Natural killer cell (primary cell): ENCODE results near the gene PAFAH1B1. TPM values are rescaled to one million over a fixed set of nuclear protein-coding genes. Genes with fewer than 3 reads are reported as not detected.
A peak's percentile ranks its signal among the peaks of the same experiment; 100 is the strongest.

Source experiments
- ATAC-seq, 3 donors: fragments of 150-1000 bp in 2 of 3; fragments of 200-7000 bp in 1 of 3; cut with Tn5 transposase; 1 replicate in 1 of 3; 2 replicates in 2 of 3; pipeline ENCODE4 v1.10.0; 2021; ENCODE audit warnings: mild to moderate bottlenecking in 2 of 3, moderate library complexity in 2 of 3
- DNase-seq, 2 donors: peaks; one replicate each; pipeline versions ENCODE4 v3.0.0 to v3.0.0-alpha.2; 2013 to 2021; ENCODE audit warnings: mixed read lengths in 1 of 2
- H3K27ac ChIP-seq: one replicate; pipeline ENCODE4 v1.5.1; 2013; ENCODE audit warnings: mild to moderate bottlenecking, low read length
- H3K27me3 ChIP-seq: one replicate; pipeline ENCODE4 v1.6.1; 2013; ENCODE audit warnings: low read length; ENCODE audit not compliant: control insufficient read depth, insufficient read depth
- H3K36me3 ChIP-seq: one replicate; pipeline ENCODE4 v1.6.1; 2013; ENCODE audit warnings: low read length; ENCODE audit not compliant: control insufficient read depth, insufficient read depth
- H3K4me1 ChIP-seq: one replicate; pipeline ENCODE4 v1.6.1; 2013; ENCODE audit warnings: low read length; ENCODE audit not compliant: control insufficient read depth, insufficient read depth
- H3K4me3 ChIP-seq: one replicate; pipeline ENCODE4 v1.5.1; 2013; ENCODE audit warnings: low read length
- H3K9me3 ChIP-seq: one replicate; pipeline ENCODE4 v1.6.1; 2013; ENCODE audit warnings: low read length; ENCODE audit not compliant: control insufficient read depth, insufficient read depth
- H3K27ac Mint-ChIP-seq, 2 donors: one replicate each; pipeline ENCODE4 v1.8.0; 2022; ENCODE audit warnings: mild to moderate bottlenecking in 2 of 2, mixed read lengths in 2 of 2, moderate library complexity in 1 of 2
- H3K27me3 Mint-ChIP-seq, 2 donors: one replicate each; pipeline ENCODE4 v1.8.0; 2022; ENCODE audit warnings: low read depth in 2 of 2, mixed read lengths in 2 of 2
- H3K36me3 Mint-ChIP-seq: one replicate; pipeline ENCODE4 v1.8.0; 2022; ENCODE audit warnings: mixed read lengths
- H3K4me1 Mint-ChIP-seq, 2 donors: one replicate each; pipeline ENCODE4 v1.8.0; 2022; ENCODE audit warnings: mixed read lengths in 2 of 2
- H3K4me3 Mint-ChIP-seq: one replicate; pipeline ENCODE4 v1.8.0; 2022; ENCODE audit warnings: mild to moderate bottlenecking, moderate library complexity, mixed read lengths
- H3K9me3 Mint-ChIP-seq, 2 donors: one replicate each; pipeline ENCODE4 v1.8.0; 2022; ENCODE audit warnings: mixed read lengths in 2 of 2
- CTCF ChIP-seq: fragments of 200-600 bp; IDR thresholded peaks from one replicate; pipeline ENCODE4 v1.8.0; 2022; ENCODE audit warnings: antibody characterized with exemption
- WGBS: methylation state at CpG from one replicate; pipeline ENCODE4 v1.1.7; 2013; ENCODE audit warnings: missing lambda C conversion rate; ENCODE audit not compliant: insufficient coverage; 5-methylcytosine and 5-hydroxymethylcytosine counted together
- intact Hi-C: fragments of 100-400 bp; cut with micrococcal nuclease; formaldehyde crosslinking; loops from one replicate; pipeline ENCODE4 v1.14.2; 2022
- total RNA-seq, 4 donors: library from RNA; stranded (reverse); fragments of 120-200 nt in 1 of 4; gene quantifications; one replicate each; pipeline versions ENCODE4 v1.2.3 to v1.2.4, GENCODE V29; 2013 to 2022

PAFAH1B1 gene
- total RNA-seq, 3 donors from 2014 or later (not counting 1 experiment from before 2014, with no cell fraction given): 138 to 176 (median 165) TPM

- Histone ChIP-seq H3K36me3 (no peaks in the 10 kb centered on the region), H3K27ac (no peak overlapping the region), H3K4me3 (no peak overlapping the region), H3K9me3 (no peaks in the 10 kb centered on the region), H3K27me3 (no peaks in the 10 kb centered on the region), H3K4me1 (peaks cover 9% of the 10 kb centered on the region)
- Mint-ChIP-seq H3K36me3 (no peaks in the 10 kb centered on the region), H3K4me3 (no peak overlapping the region), H3K9me3 (no peaks in the 10 kb centered on the region), H3K27ac (no peak overlapping the region), H3K27me3 (no peaks in the 10 kb centered on the region), H3K4me1 (peaks cover 7 to 10% of the 10 kb centered on the region in 2 donors)
- 92% methylated on average over 2 of the region's 5 CpGs for WGBS
- intact Hi-C loops: no loop called here
- TF ChIP-seq CTCF: no peak
- no peak for DNase-seq
- ATAC-seq: no peak
Measured at GRCh38 chr17:2716649-2717048, 123.2 kb downstream of the PAFAH1B1 start.

DNA sequence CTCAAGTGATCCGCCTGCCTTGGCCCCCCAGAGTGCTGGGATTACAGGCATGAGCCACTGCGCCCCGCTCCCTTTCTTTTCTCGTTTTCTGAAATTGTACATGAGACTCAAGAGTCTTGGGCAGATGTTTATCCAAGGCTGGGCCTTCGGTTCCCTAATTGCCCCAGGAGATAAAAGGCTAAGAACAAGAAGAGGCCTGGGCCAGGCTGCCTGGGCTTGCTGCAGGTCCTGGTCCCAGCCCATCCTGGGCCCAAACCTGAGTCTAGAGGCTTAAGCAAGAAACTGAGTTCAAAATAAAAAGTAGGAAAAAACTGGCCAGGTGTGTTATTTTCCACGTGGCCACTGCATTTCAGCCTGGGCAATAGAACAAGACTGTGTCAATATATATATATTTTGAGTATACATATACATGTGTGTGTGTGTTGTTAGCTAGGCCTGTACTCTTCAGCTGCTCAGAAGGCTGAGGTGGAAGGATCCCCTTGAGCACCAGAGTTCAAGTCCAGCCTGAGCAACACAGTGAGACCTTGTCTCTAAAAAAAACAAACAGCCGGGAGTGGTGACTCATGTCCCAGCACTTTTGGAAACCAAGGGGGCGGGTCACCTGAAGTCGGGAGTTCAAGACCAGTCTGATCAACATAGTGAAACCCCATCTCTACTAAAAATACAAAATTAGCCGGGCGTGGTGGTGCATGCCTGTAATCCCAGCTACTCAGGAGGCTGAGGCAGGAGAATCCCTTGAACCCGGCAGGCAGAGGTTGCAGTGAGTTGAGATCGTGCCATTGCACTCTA lies 124.9 kb downstream of the PAFAH1B1 start:
- H3K4me1 ChIP-seq: no peaks in the 10 kb centered on the region
- H3K27ac ChIP-seq: no peak overlapping the region
- no peak for DNase-seq
- H3K27me3 Mint-ChIP-seq: peaks cover 0 to 4% of the 10 kb centered on the region in 2 donors
- TF ChIP-seq CTCF: no peak
- H3K4me3 ChIP-seq: no peak overlapping the region
- no peak overlapping the region for H3K27ac Mint-ChIP-seq
- no peaks in the 10 kb centered on the region for H3K9me3 ChIP-seq
- no peaks in the 10 kb centered on the region for H3K36me3 Mint-ChIP-seq
- H3K9me3 Mint-ChIP-seq: no peaks in the 10 kb centered on the region
- H3K27me3 ChIP-seq: no peaks in the 10 kb centered on the region
- intact Hi-C loops: no loop called here
- ATAC-seq: no peak
- no peak overlapping the region for H3K4me3 Mint-ChIP-seq
- WGBS: 85% methylated on average over 11 of the region's 13 CpGs
- no peaks in the 10 kb centered on the region for H3K4me1 Mint-ChIP-seq
- H3K36me3 ChIP-seq: no peaks in the 10 kb centered on the region

DNA sequence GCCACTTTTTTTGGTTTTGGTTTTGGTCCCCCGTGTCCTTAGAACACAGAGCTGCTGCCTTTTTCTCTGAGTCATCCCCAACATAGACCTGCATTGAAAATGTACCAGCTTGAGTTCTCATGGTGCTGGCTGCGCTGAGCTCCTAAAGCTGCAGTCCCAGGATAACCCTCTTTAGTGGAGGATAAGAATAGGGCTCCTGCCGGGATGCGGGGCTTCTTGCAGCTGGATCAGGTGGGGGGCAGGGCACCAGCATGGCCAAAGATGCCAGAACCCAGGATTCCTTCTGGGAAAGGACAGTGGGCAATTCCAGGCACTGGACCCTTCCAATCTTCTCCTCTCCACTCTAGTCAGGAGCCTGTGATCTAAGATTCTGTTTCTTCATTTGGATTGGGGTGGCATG lies 126.4 kb downstream of the PAFAH1B1 start:
- Histone ChIP-seq H3K27ac (no peak overlapping the region), H3K4me3 (no peak overlapping the region), H3K4me1 (peaks cover 4% of the 10 kb centered on the region), H3K27me3 (peaks cover 3% of the 10 kb centered on the region), H3K9me3 (no peaks in the 10 kb centered on the region), H3K36me3 (no peaks in the 10 kb centered on the region)
- 87% methylated on average over 4 of the region's 4 CpGs for WGBS
- no peak for TF ChIP-seq CTCF
- no peaks in the 10 kb centered on the region for H3K36me3 Mint-ChIP-seq
- no peak overlapping the region for H3K27ac Mint-ChIP-seq
- ATAC-seq: no peak
- peaks cover 0 to 6% of the 10 kb centered on the region in 2 donors for H3K27me3 Mint-ChIP-seq
- no peak overlapping the region for H3K4me3 Mint-ChIP-seq
- DNase-seq: no peak
- intact Hi-C loops: no loop called here
- no peaks in the 10 kb centered on the region for H3K4me1 Mint-ChIP-seq
- no peaks in the 10 kb centered on the region for H3K9me3 Mint-ChIP-seq

- peaks cover 7% of the 10 kb centered on the region for H3K27me3 ChIP-seq
- no peak for ATAC-seq
- 73% methylated on average over 4 of the region's 4 CpGs for WGBS
- no peaks in the 10 kb centered on the region for H3K9me3 ChIP-seq
- intact Hi-C loops: no loop called here
- no peak overlapping the region for H3K27ac ChIP-seq
- no peaks in the 10 kb centered on the region for H3K4me1 Mint-ChIP-seq
- H3K27me3 Mint-ChIP-seq: peaks cover 9 to 12% of the 10 kb centered on the region in 2 donors
- no peaks in the 10 kb centered on the region for H3K9me3 Mint-ChIP-seq
- H3K4me1 ChIP-seq: peaks cover 8% of the 10 kb centered on the region
- H3K36me3 ChIP-seq: no peaks in the 10 kb centered on the region
- H3K4me3 ChIP-seq: no peak overlapping the region
- DNase-seq: peak in 1 of 2 donors; percentile 19
- H3K27ac Mint-ChIP-seq: no peak overlapping the region
- TF ChIP-seq CTCF: no peak
- H3K36me3 Mint-ChIP-seq: no peaks in the 10 kb centered on the region
- no peak overlapping the region for H3K4me3 Mint-ChIP-seq
Measured at GRCh38 chr17:2721603-2722002, 128.1 kb downstream of the PAFAH1B1 start.
